ENCODE measurements around the gene DCAF17.
"Not testable (repeated sequence)": the region's sequence is repeated elsewhere in the genome, so short reads cannot be mapped to it uniquely, and the experiment has no call there.

The DCAF17 gene

DNA sequence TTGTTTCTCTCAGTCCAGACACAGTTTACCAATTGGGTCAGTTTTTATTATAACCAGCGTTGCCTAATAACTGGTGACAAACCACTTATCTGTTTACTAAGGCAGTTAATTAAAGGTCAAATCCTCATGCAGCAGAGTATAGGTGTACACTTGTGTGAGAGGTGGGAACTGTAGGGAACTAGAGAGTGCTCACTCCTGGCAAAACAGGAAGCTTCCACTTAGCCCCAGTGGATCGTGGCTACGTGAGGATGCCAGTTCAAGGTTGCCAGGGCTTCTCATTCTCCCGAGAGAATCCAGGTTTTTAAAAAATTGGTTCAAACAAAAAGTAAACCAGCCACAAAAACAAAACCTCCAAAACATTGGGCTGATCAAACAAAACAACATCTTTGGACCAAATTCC lies 96.4 kb downstream of the DCAF17 start:
- Histone ChIP-seq H3K27ac (peak overlapping the region; percentile 25 to 27), H3K4me3 (no peak overlapping the region)
- no peak for DNase-seq (ENCODE audit: low spot score)
- no peak for TF ChIP-seq CTCF (IDR thresholded peaks at IDR 0.05)

GRCh38 chr2:171530859-171531258 lies 96.8 kb downstream of the DCAF17 start:
- Histone ChIP-seq H3K4me3 (peak overlapping the region; percentile 10), H3K27ac (peak overlapping the region; percentile 25 to 27)
- not testable (repeated sequence) for DNase-seq (ENCODE audit: low spot score)

DNA sequence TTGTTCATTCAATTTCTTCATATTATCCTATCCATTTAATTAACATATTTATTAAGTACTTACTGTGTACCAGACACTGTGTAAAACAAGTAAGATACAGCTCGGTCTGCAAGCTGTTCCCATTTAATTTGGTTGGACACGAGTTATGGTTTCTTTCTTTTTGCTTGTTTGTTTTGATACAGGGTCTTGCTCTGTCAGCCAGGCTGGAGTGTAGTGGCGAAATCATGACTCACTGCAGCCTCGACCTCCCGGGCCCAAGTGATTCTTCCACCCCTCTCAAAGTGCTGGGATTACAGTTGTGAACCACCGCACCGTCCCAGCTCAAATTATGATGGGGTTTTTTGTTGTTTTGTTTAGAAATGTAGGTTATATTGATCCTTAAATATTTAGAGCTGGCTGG lies 97.3 kb downstream of the DCAF17 start:
- Histone ChIP-seq H3K4me3 (peak overlapping the region; percentile 10), H3K27ac (peak overlapping the region; percentile 27 to 35)
- TF ChIP-seq CTCF (IDR thresholded peaks at IDR 0.05): no peak
- no peak for DNase-seq (ENCODE audit: low spot score)

DNA sequence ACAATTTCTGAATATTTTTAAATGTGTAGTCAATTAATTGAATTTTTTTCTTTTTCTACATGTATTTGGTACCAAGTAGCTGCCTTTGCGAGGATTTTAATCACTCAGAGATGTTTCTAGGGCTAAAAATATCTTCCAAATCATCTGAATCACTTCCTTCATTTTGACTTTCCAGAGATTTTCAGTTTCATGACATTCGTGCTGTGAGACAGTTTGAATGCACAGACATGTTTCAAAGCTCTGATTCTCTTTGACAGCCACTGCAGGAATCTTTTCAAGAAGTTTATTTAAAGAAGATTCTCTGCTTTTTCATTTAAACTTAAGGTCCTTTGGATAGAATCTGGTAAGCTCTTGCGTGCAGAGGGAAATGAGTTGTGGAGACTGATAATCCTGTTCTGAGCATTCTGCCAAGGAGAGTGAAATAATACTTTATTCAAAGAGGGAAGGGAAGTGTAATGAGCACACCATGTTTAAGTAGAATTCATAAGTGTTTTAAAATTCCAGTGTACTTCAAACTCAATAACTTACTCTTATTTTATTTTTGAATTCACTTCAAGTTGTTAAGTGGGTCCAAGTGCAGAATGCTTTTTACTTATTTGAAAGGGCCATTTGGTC lies 97.9 kb downstream of the DCAF17 start:
- Histone ChIP-seq H3K27ac (peak overlapping the region; percentile 27 to 35), H3K4me3 (peak overlapping the region; percentile 10)
- TF ChIP-seq CTCF (IDR thresholded peaks at IDR 0.05): no peak
- no peak for DNase-seq (ENCODE audit: low spot score)

DNA sequence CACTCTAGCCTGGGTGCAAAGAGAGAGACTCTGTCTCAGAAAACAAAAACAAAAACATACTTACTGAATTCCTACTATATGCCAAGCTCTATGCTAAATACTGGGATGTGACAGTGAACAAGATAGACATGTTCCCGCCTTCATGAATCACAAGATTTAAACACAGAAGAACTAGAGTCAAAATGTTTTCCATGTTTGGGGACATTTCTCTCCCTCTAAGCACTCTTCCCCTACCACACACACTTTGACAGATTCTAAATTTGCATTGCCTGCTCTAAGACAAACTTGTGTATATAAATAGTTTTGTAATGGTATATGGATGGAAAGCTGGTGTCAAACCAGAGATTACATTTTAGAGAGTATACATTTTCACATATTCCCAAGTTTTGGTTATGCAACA lies 99.3 kb downstream of the DCAF17 start:
- TF ChIP-seq CTCF (IDR thresholded peaks at IDR 0.05): no peak
- DNase-seq (ENCODE audit: low spot score): no peak
- no peak overlapping the region for H3K4me3 ChIP-seq
- no peak overlapping the region for H3K27ac ChIP-seq

All from coronary artery (tissue), 2 donors.